HG03139 (cell line): ENCODE results near the gene CSK.
"Not testable (repeated sequence)": the region's sequence is repeated elsewhere in the genome, so short reads cannot be mapped to it uniquely, and the experiment has no call there.

ENCODE experiments used
- ATAC-seq: cut with Tn5 transposase; IDR thresholded peaks from one replicate; pipeline ENCODE4 v1.9.1; 2021; ENCODE audit not compliant: unreplicated experiment

The CSK gene

GRCh38 chr15:74781431-74782258 is at the start of gene CSK:
Gene CSK (plus strand): TSS chr15:74782080. CDS start chr15:74798298, 16,218 bp downstream.
- no peak for ATAC-seq

- ATAC-seq = no peak
Observed at GRCh38 chr15:74732846-74733245, 49.0 kb upstream of the CSK start.

GRCh38 chr15:74733269-74733668 is 48.6 kb upstream of the CSK start:
- no peak for ATAC-seq

- no peak for ATAC-seq
Observed at GRCh38 chr15:74735305-74735704, 46.6 kb upstream of the CSK start.

GRCh38 chr15:74738239-74738638 is 43.6 kb upstream of the CSK start:
- not testable (repeated sequence) for ATAC-seq

- ATAC-seq = no peak
Observed at GRCh38 chr15:74742422-74742821, 39.5 kb upstream of the CSK start.

- ATAC-seq = no peak
Observed at GRCh38 chr15:74746389-74746788, 35.5 kb upstream of the CSK start.

GRCh38 chr15:74748322-74748946 is 33.4 kb upstream of the CSK start, which contains the start of gene CYP1A2:
Gene CYP1A2 (plus strand): TSS chr15:74748845. CDS start chr15:74749739, 894 bp downstream.
- ATAC-seq = no peak

- no peak for ATAC-seq
Observed at GRCh38 chr15:74749832-74750231, 32.0 kb upstream of the CSK start.

GRCh38 chr15:74750751-74751150 is 31.1 kb upstream of the CSK start:
- no peak for ATAC-seq

GRCh38 chr15:74752011-74752410 is 29.9 kb upstream of the CSK start:
- ATAC-seq = no peak

- ATAC-seq = no peak
Observed at GRCh38 chr15:74752531-74752930, 29.3 kb upstream of the CSK start.

GRCh38 chr15:74754593-74755215 is 27.2 kb upstream of the CSK start:
- ATAC-seq = no peak

GRCh38 chr15:74758736-74759135 is 23.1 kb upstream of the CSK start:
- no peak for ATAC-seq

GRCh38 chr15:74762791-74763150 is 19.1 kb upstream of the CSK start:
- no peak for ATAC-seq

GRCh38 chr15:74763416-74763815 is 18.5 kb upstream of the CSK start:
- ATAC-seq = no peak

GRCh38 chr15:74767167-74768098 is 14.4 kb upstream of the CSK start:
- ATAC-seq = no peak

GRCh38 chr15:74768099-74768770 is 13.6 kb upstream of the CSK start:
- no peak for ATAC-seq

- no peak for ATAC-seq
Observed at GRCh38 chr15:74768771-74769342, 13.0 kb upstream of the CSK start.

GRCh38 chr15:74769463-74770025 is 12.3 kb upstream of the CSK start:
- ATAC-seq = no peak
